K562 (cell line): ENCODE data around the gene FKBP2. TPM values are rescaled to one million over a fixed set of nuclear protein-coding genes. Genes with fewer than 3 reads are reported as not detected.

Source experiments
- ASH1L ChIP-seq: fragments of 450-650 bp; IDR thresholded peaks from 2 replicates; pipeline ENCODE4 v1.6.1; 2018; ENCODE audit warnings: borderline replicate concordance, mild to moderate bottlenecking, low read depth; ENCODE audit not compliant: partially characterized antibody
- BHLHE40 ChIP-seq: IDR thresholded peaks from 2 replicates; pipeline ENCODE4 v1.6.1; 2011; ENCODE audit warnings: low read length, improper control_type of control experiment
- CBFA2T2 ChIP-seq: fragments of 450-650 bp; conservative IDR thresholded peaks from 2 replicates; pipeline ENCODE4 v1.6.1; 2017; ENCODE audit warnings: mild to moderate bottlenecking
- CBFB ChIP-seq: sonication (generic); formaldehyde crosslinking; IDR thresholded peaks from 2 replicates; pipeline ENCODE4 v1.4.0; 2020; ENCODE audit warnings: mild to moderate bottlenecking, missing genetic modification reagents
- CEBPB ChIP-seq: fragments of 450-650 bp; IDR thresholded peaks from 2 replicates; pipeline ENCODE4 v1.6.1; 2016; ENCODE audit warnings: missing genetic modification characterization, missing compliant biosample characterization
- CXXC5 ChIP-seq: fragments of 250-450 bp; sonication (Bioruptor Pico); IDR thresholded peaks from 2 replicates; pipeline ENCODE4 v1.8.0; 2022; ENCODE audit warnings: inconsistent platforms, mild to moderate bottlenecking, moderate library complexity
- FOXP1 ChIP-seq: sonication (generic); formaldehyde crosslinking; IDR thresholded peaks from 2 replicates; pipeline ENCODE4 v1.8.0; 2022; ENCODE audit warnings: mild to moderate bottlenecking, missing genetic modification reagents
- IRF2 ChIP-seq: sonication (generic); formaldehyde crosslinking; IDR thresholded peaks from 2 replicates; pipeline ENCODE4 v1.8.1; 2022; ENCODE audit warnings: mild to moderate bottlenecking, missing genetic modification reagents
- MLX ChIP-seq, 2 experiments: fragments of 450-650 bp in 1 of 2; sonication (generic) in 1 of 2; formaldehyde crosslinking; conservative IDR thresholded peaks; 2 replicates each; pipeline versions ENCODE4 v1.4.0 to v1.8.1; 2020 to 2022; ENCODE audit warnings: mild to moderate bottlenecking in 1 of 2, missing genetic modification reagents in 1 of 2
- MXI1 ChIP-seq: IDR thresholded peaks from 2 replicates; pipeline ENCODE4 v1.6.1; 2011; ENCODE audit warnings: low read depth, mild to moderate bottlenecking, improper control_type of control experiment, low read length
- NFE2 ChIP-seq: IDR thresholded peaks from 2 replicates; pipeline ENCODE4 v1.6.1; 2014; ENCODE audit warnings: antibody characterized with exemption, low read depth
- NR2C2 ChIP-seq, 2 experiments: fragments of 200-800 bp in 1 of 2; sonication (Bioruptor generic) in 1 of 2; sonication (generic) in 1 of 2; formaldehyde crosslinking in 1 of 2; IDR thresholded peaks; 2 replicates each; pipeline versions ENCODE4 v1.6.1 to v1.8.0; 2016 to 2022; ENCODE audit warnings: mild to moderate bottlenecking in 1 of 2, missing compliant biosample characterization in 1 of 2, missing genetic modification characterization in 1 of 2, missing genetic modification reagents in 1 of 2
- RHOXF2B ChIP-seq: fragments of 250-450 bp; sonication (Bioruptor Pico); conservative IDR thresholded peaks from 2 replicates; pipeline ENCODE4 v1.5.1; 2021
- SMARCA4 ChIP-seq: fragments of 450-650 bp; IDR thresholded peaks from 2 replicates; pipeline ENCODE4 v1.6.1; 2016
- SP1 ChIP-seq: sonication (generic); formaldehyde crosslinking; IDR thresholded peaks from 2 replicates; pipeline ENCODE4 v1.8.1; 2022; ENCODE audit warnings: mild to moderate bottlenecking, missing genetic modification reagents
- TCF3 ChIP-seq: sonication (generic); formaldehyde crosslinking; IDR thresholded peaks from 2 replicates; pipeline ENCODE4 v1.4.0; 2020; ENCODE audit warnings: mild to moderate bottlenecking, missing genetic modification reagents
- TEAD2 ChIP-seq: fragments of 450-650 bp; IDR thresholded peaks from 2 replicates; pipeline ENCODE4 v1.6.1; 2016; ENCODE audit warnings: missing genetic modification characterization, control low read depth, missing compliant biosample characterization
- ZNF274 ChIP-seq: IDR thresholded peaks from 2 replicates; pipeline ENCODE4 v1.6.1; 2011; ENCODE audit warnings: low read depth, mild to moderate bottlenecking, low read length, moderate library complexity, borderline replicate concordance
- ZNF316 ChIP-seq: fragments of 450-650 bp; IDR thresholded peaks from 2 replicates; pipeline ENCODE4 v1.6.1; 2016
- polyA plus RNA-seq, 8 experiments: library from polyadenylated mRNA; depleted of rRNA in 4 of 8; stranded (reverse) in 5 of 8; unstranded in 3 of 8; fragments of >200 nt; fragmentation: Nextera tagmentation in 2 of 8; fragmentation: Illumina TruSeq in 1 of 8; extraction: Ambion mirVana in 2 of 8; extraction: Trizol in 1 of 8; gene quantifications; 2 replicates each; pipeline versions ENCODE4 v1.2.1 to v1.2.3, GENCODE V29; 2011 to 2014; ENCODE audit warnings: inconsistent platforms in 1 of 8, missing spikeins in 1 of 8
- total RNA-seq, 7 experiments: library from RNA; depleted of rRNA in 6 of 7; stranded (reverse); fragments of >200 nt in 6 of 7; fragmentation: Illumina TruSeq in 2 of 7; extraction: Trizol in 2 of 7; gene quantifications; 2 replicates each; pipeline versions ENCODE4 v1.2.1 to v1.2.3, GENCODE V29; 2011 to 2021; ENCODE audit warnings: low replicate concordance in 1 of 7
- TF ChIP-seq, protein P1 (sequence below): fragments of 450-650 bp; IDR thresholded peaks from 2 replicates; pipeline ENCODE4 v1.6.1; 2016; ENCODE audit warnings: borderline replicate concordance
- TF ChIP-seq, protein P2 (sequence below): fragments of 250-450 bp; sonication (Bioruptor Pico); IDR thresholded peaks from 2 replicates; pipeline ENCODE4 v1.5.0; 2021
- TF ChIP-seq, protein P3 (sequence below): fragments of 250-450 bp; sonication (Bioruptor Pico); IDR thresholded peaks from 2 replicates; pipeline ENCODE4 v1.4.0; 2020; ENCODE audit warnings: mild to moderate bottlenecking, moderate library complexity, borderline replicate concordance

The FKBP2 gene
- total and polyA plus RNA-seq, 9 of the 15 experiments (the other 6 are each of a cell fraction or from before 2014, with no cell fraction given), result 3.5 to 151 (median 58.1) TPM

DNA sequence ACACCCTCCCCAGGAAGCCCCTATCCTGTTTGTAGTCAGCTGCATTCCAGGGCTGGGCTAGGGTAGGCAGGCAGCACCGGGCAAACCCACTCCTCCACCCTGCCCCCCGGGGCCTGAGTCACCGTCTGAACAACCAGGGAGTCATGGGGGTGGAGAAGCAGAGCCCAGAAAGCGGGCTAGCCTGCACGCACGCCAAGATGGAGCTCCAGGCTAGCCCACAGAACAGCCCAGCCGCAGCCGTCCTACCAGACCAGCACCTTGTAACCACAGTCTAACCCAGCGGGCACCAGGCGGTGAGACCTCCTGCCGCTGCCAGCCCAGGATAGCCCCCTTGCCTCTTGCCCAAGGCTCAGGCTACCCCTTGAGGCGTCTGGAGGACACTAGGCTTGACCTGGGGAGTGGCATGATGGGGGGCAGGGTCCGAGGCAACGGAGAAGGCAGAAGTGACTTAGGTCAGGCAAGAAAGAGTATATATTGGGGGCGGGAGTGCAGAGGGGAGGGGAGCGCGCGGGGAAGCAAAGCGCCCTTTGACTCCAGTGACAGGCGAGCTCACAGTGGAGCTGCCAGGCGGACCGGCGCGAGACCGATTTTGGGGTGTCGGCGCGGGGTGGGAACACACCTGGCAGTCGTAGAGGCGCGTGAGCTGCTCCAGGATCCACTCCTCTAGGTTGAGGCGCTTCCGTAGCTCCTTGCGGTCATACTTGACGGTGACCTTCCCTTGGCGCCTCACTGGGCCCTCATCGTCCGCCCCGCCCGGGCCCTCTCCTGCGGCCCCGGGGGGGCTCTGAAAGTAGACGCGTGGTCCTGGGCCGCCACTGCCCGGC, 5.1 kb downstream of the FKBP2 start (continued):
- TF ChIP-seq TEAD2 (tag) (no peak), ZNF316 (no peak), NFE2 (peak; percentile 61), SMARCA4 (no peak; the same call in 1 of the 2 replicates), CBFA2T2 (no peak), ASH1L (no peak), FOXP1 (CRISPR knock-in tag) (no peak), BHLHE40 (no peak), CBFB (peak; percentile 92), ZNF274 (no peak), CXXC5 (no peak), IRF2 (0 out of 2 replicates have a peak, but pooled peaks have one; percentile 50), CEBPB (no peak), TCF3 (CRISPR knock-in tag) (no peak), SP1 (CRISPR knock-in tag) (no peak; the same call in 1 of the 2 replicates), MLX (CRISPR knock-in tag; conservative IDR thresholded peaks at IDR 0.05) (no peak), NR2C2 (CRISPR knock-in tag; IDR thresholded peaks at IDR 0.05) (peak; percentile 59; the same call in 1 of the 2 replicates), NR2C2 (tag; IDR thresholded peaks at IDR 0.05) (peak; percentile 54; the same call in 1 of the 2 replicates), RHOXF2B (CRISPR knock-in tag) (no peak), MXI1 (0 out of 2 replicates have a peak, but pooled peaks have one; percentile 12)
- TF ChIP-seq, protein P1, sequence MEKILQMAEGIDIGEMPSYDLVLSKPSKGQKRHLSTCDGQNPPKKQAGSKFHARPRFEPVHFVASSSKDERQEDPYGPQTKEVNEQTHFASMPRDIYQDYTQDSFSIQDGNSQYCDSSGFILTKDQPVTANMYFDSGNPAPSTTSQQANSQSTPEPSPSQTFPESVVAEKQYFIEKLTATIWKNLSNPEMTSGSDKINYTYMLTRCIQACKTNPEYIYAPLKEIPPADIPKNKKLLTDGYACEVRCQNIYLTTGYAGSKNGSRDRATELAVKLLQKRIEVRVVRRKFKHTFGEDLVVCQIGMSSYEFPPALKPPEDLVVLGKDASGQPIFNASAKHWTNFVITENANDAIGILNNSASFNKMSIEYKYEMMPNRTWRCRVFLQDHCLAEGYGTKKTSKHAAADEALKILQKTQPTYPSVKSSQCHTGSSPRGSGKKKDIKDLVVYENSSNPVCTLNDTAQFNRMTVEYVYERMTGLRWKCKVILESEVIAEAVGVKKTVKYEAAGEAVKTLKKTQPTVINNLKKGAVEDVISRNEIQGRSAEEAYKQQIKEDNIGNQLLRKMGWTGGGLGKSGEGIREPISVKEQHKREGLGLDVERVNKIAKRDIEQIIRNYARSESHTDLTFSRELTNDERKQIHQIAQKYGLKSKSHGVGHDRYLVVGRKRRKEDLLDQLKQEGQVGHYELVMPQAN, result peak; percentile 71; the same call in 1 of the 2 replicates
- TF ChIP-seq, protein P2, sequence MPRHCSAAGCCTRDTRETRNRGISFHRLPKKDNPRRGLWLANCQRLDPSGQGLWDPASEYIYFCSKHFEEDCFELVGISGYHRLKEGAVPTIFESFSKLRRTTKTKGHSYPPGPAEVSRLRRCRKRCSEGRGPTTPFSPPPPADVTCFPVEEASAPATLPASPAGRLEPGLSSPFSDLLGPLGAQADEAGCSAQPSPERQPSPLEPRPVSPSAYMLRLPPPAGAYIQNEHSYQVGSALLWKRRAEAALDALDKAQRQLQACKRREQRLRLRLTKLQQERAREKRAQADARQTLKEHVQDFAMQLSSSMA (CRISPR knock-in tag), result no peak
- TF ChIP-seq, protein P3, sequence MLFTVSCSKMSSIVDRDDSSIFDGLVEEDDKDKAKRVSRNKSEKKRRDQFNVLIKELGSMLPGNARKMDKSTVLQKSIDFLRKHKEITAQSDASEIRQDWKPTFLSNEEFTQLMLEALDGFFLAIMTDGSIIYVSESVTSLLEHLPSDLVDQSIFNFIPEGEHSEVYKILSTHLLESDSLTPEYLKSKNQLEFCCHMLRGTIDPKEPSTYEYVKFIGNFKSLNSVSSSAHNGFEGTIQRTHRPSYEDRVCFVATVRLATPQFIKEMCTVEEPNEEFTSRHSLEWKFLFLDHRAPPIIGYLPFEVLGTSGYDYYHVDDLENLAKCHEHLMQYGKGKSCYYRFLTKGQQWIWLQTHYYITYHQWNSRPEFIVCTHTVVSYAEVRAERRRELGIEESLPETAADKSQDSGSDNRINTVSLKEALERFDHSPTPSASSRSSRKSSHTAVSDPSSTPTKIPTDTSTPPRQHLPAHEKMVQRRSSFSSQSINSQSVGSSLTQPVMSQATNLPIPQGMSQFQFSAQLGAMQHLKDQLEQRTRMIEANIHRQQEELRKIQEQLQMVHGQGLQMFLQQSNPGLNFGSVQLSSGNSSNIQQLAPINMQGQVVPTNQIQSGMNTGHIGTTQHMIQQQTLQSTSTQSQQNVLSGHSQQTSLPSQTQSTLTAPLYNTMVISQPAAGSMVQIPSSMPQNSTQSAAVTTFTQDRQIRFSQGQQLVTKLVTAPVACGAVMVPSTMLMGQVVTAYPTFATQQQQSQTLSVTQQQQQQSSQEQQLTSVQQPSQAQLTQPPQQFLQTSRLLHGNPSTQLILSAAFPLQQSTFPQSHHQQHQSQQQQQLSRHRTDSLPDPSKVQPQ (CRISPR knock-in tag), result no peak
